ENCODE measurements around the gene OR52N1.

Gene OR52N1

DNA sequence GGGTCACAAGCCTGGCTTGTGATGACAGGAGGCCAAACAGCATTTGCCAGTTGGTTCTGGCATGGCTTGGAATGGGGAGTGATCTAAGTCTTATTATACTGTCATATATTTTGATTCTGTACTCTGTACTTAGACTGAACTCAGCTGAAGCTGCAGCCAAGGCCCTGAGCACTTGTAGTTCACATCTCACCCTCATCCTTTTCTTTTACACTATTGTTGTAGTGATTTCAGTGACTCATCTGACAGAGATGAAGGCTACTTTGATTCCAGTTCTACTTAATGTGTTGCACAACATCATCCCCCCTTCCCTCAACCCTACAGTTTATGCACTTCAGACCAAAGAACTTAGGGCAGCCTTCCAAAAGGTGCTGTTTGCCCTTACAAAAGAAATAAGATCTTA is 54.0 kb downstream of the OR52N1 start:
- FAIRE-seq = no peak
- DNase-seq (ENCODE audit: extremely low spot score, insufficient read length, low read depth) = no peak
